Measurements from ENCODE around the gene USP17L28.
A peak's percentile ranks its signal among the peaks of the same experiment; 100 is the strongest.
"Not testable (repeated sequence)": the region's sequence is repeated elsewhere in the genome, so short reads cannot be mapped to it uniquely, and the experiment has no call there.

Gene USP17L28

GRCh38 chr4:9348593-9348992, at the start of gene USP17L28:
Gene USP17L28, plus strand, starts transcription at chr4:9348893. Its CDS starts 0 bp downstream, at chr4:9348893.
- not testable (repeated sequence) for H3K27ac Mint-ChIP-seq; H3K4me3 Mint-ChIP-seq; H3K4me1 Mint-ChIP-seq (ENCODE audit: low read depth); H3K9me3 Mint-ChIP-seq; H3K27me3 Mint-ChIP-seq (ENCODE audit: low read depth); H3K36me3 Mint-ChIP-seq (ENCODE audit: low read depth)

- not testable (repeated sequence) for H3K4me3 Mint-ChIP-seq; H3K36me3 Mint-ChIP-seq (ENCODE audit: low read depth); H3K27ac Mint-ChIP-seq; H3K4me1 Mint-ChIP-seq (ENCODE audit: low read depth); H3K9me3 Mint-ChIP-seq; H3K27me3 Mint-ChIP-seq (ENCODE audit: low read depth)
These were observed 24.5 kb upstream of the USP17L28 start for GRCh38 chr4:9324191-9324590.

- not testable (repeated sequence) for H3K27ac Mint-ChIP-seq; H3K36me3 Mint-ChIP-seq (ENCODE audit: low read depth); H3K27me3 Mint-ChIP-seq (ENCODE audit: low read depth); H3K4me3 Mint-ChIP-seq; H3K4me1 Mint-ChIP-seq (ENCODE audit: low read depth); H3K9me3 Mint-ChIP-seq
These were observed 23.8 kb upstream of the USP17L28 start, which contains the start of gene USP17L24 for GRCh38 chr4:9324865-9325264. Gene USP17L24, plus strand, starts transcription at chr4:9325165. Its CDS starts 0 bp downstream, at chr4:9325165.

GRCh38 chr4:9329611-9330010, 19.1 kb upstream of the USP17L28 start, which contains the start of gene USP17L25:
Gene USP17L25, plus strand, starts transcription at chr4:9329911. Its CDS starts 0 bp downstream, at chr4:9329911.
- not testable (repeated sequence) for H3K4me1 Mint-ChIP-seq (ENCODE audit: low read depth); H3K9me3 Mint-ChIP-seq; H3K4me3 Mint-ChIP-seq; H3K27ac Mint-ChIP-seq; H3K27me3 Mint-ChIP-seq (ENCODE audit: low read depth); H3K36me3 Mint-ChIP-seq (ENCODE audit: low read depth)

GRCh38 chr4:9334358-9334757, 14.3 kb upstream of the USP17L28 start, which contains the start of gene USP17L26:
Gene USP17L26, plus strand, starts transcription at chr4:9334658. Its CDS starts 0 bp downstream, at chr4:9334658.
- H3K27me3 Mint-ChIP-seq (ENCODE audit: low read depth); H3K4me3 Mint-ChIP-seq; H3K36me3 Mint-ChIP-seq (ENCODE audit: low read depth); H3K4me1 Mint-ChIP-seq (ENCODE audit: low read depth); H3K9me3 Mint-ChIP-seq; H3K27ac Mint-ChIP-seq: not testable (repeated sequence)

- not testable (repeated sequence) for H3K4me3 Mint-ChIP-seq; H3K36me3 Mint-ChIP-seq (ENCODE audit: low read depth); H3K27ac Mint-ChIP-seq; H3K9me3 Mint-ChIP-seq; H3K27me3 Mint-ChIP-seq (ENCODE audit: low read depth); H3K4me1 Mint-ChIP-seq (ENCODE audit: low read depth)
These were observed 9.6 kb upstream of the USP17L28 start, which contains the start of gene USP17L5 for GRCh38 chr4:9339103-9339502. Gene USP17L5, plus strand, starts transcription at chr4:9339403. Its CDS starts 0 bp downstream, at chr4:9339403.

GRCh38 chr4:9343848-9344247, 4.8 kb upstream of the USP17L28 start, which contains the start of gene USP17L27:
Gene USP17L27, plus strand, starts transcription at chr4:9344148. Its CDS starts 0 bp downstream, at chr4:9344148.
- not testable (repeated sequence) for H3K36me3 Mint-ChIP-seq (ENCODE audit: low read depth); H3K9me3 Mint-ChIP-seq; H3K27ac Mint-ChIP-seq; H3K4me1 Mint-ChIP-seq (ENCODE audit: low read depth); H3K27me3 Mint-ChIP-seq (ENCODE audit: low read depth); H3K4me3 Mint-ChIP-seq

- not testable (repeated sequence) for H3K4me1 Mint-ChIP-seq (ENCODE audit: low read depth); H3K4me3 Mint-ChIP-seq; H3K36me3 Mint-ChIP-seq (ENCODE audit: low read depth); H3K9me3 Mint-ChIP-seq; H3K27ac Mint-ChIP-seq; H3K27me3 Mint-ChIP-seq (ENCODE audit: low read depth)
These were observed 2.2 kb downstream of the USP17L28 start for GRCh38 chr4:9350866-9351265.

GRCh38 chr4:9353338-9353737, 4.6 kb downstream of the USP17L28 start, which contains the start of gene USP17L29:
Gene USP17L29, plus strand, starts transcription at chr4:9353638. Its CDS starts 0 bp downstream, at chr4:9353638.
- H3K36me3 Mint-ChIP-seq (ENCODE audit: low read depth); H3K27ac Mint-ChIP-seq; H3K4me3 Mint-ChIP-seq; H3K9me3 Mint-ChIP-seq; H3K4me1 Mint-ChIP-seq (ENCODE audit: low read depth); H3K27me3 Mint-ChIP-seq (ENCODE audit: low read depth): not testable (repeated sequence)

- not testable (repeated sequence) for H3K27me3 Mint-ChIP-seq (ENCODE audit: low read depth); H3K36me3 Mint-ChIP-seq (ENCODE audit: low read depth)
These were observed 14.1 kb downstream of the USP17L28 start, which contains the start of gene USP17L30 for GRCh38 chr4:9362829-9363228. Gene USP17L30, plus strand, starts transcription at chr4:9363129. Its CDS starts 0 bp downstream, at chr4:9363129.

GRCh38 chr4:9379881-9380280, 31.2 kb downstream of the USP17L28 start:
- peak overlapping the region; percentile 14 for H3K4me3 Mint-ChIP-seq
- H3K36me3 Mint-ChIP-seq (ENCODE audit: low read depth); H3K9me3 Mint-ChIP-seq; H3K27me3 Mint-ChIP-seq (ENCODE audit: low read depth); H3K4me1 Mint-ChIP-seq (ENCODE audit: low read depth); H3K27ac Mint-ChIP-seq: not testable (repeated sequence)

More at GRCh38 chr4:9362829-9363228, 14.1 kb downstream of the USP17L28 start, which contains the start of gene USP17L30:
- not testable (repeated sequence) for H3K4me1 Mint-ChIP-seq (ENCODE audit: low read depth); H3K27ac Mint-ChIP-seq; H3K4me3 Mint-ChIP-seq; H3K9me3 Mint-ChIP-seq

GRCh38 chr4:9381012-9381534, 32.4 kb downstream of the USP17L28 start:
- not testable (repeated sequence) for H3K27ac Mint-ChIP-seq; H3K27me3 Mint-ChIP-seq (ENCODE audit: low read depth); H3K4me1 Mint-ChIP-seq (ENCODE audit: low read depth); H3K36me3 Mint-ChIP-seq (ENCODE audit: low read depth); H3K9me3 Mint-ChIP-seq
- peak overlapping the region; percentile 37 for H3K4me3 Mint-ChIP-seq

GRCh38 chr4:9384126-9384525, 35.4 kb downstream of the USP17L28 start:
- Mint-ChIP-seq H3K27ac (no peak overlapping the region), H3K4me1 (ENCODE audit: low read depth) (no peaks in the 10 kb centered on the region), H3K9me3 (no peaks in the 10 kb centered on the region), H3K4me3 (no peak overlapping the region), H3K36me3 (ENCODE audit: low read depth) (no peaks in the 10 kb centered on the region), H3K27me3 (ENCODE audit: low read depth) (no peaks in the 10 kb centered on the region)

- H3K27me3 Mint-ChIP-seq (ENCODE audit: low read depth); H3K4me3 Mint-ChIP-seq; H3K9me3 Mint-ChIP-seq; H3K36me3 Mint-ChIP-seq (ENCODE audit: low read depth); H3K4me1 Mint-ChIP-seq (ENCODE audit: low read depth); H3K27ac Mint-ChIP-seq: not testable (repeated sequence)
These were observed 40.3 kb downstream of the USP17L28 start for GRCh38 chr4:9389001-9389400.

Data from T-helper 1 cell treated with Interleukin-12 subunit alpha and Interleukin-12 subunit beta and Interleukin-4 antibody, amounts not matched to agents 30 μg/mL and 1 μg/mL, for 36 hours (primary cell).